Measurements from ENCODE around the gene PLA1A. TPM values are rescaled to one million over a fixed set of nuclear protein-coding genes. Genes with fewer than 3 reads are reported as not detected.
A peak's percentile ranks its signal among the peaks of the same experiment; 100 is the strongest.

PLA1A gene
- polyA plus RNA-seq, 1 of the 3 experiments (the other 2 are of a cell fraction): not detected

GRCh38 chr3:119643528-119643927, 45.8 kb downstream of the PLA1A start (continued):
- TF ChIP-seq, protein P1, sequence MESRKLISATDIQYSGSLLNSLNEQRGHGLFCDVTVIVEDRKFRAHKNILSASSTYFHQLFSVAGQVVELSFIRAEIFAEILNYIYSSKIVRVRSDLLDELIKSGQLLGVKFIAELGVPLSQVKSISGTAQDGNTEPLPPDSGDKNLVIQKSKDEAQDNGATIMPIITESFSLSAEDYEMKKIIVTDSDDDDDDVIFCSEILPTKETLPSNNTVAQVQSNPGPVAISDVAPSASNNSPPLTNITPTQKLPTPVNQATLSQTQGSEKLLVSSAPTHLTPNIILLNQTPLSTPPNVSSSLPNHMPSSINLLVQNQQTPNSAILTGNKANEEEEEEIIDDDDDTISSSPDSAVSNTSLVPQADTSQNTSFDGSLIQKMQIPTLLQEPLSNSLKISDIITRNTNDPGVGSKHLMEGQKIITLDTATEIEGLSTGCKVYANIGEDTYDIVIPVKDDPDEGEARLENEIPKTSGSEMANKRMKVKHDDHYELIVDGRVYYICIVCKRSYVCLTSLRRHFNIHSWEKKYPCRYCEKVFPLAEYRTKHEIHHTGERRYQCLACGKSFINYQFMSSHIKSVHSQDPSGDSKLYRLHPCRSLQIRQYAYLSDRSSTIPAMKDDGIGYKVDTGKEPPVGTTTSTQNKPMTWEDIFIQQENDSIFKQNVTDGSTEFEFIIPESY (IDR thresholded peaks at IDR 0.05; ENCODE audit: borderline replicate concordance, low read depth): no peak
- TF ChIP-seq ELF1 (IDR thresholded peaks at IDR 0.05) (no peak), FOSL2 (IDR thresholded peaks at IDR 0.05; ENCODE audit: borderline replicate concordance, low read depth) (peak; percentile 90), POLR2AphosphoS5 (IDR thresholded peaks at IDR 0.05; ENCODE audit: low read depth, low read length) (no peak; the same call in 1 of the 2 replicates), EP300 (IDR thresholded peaks at IDR 0.05; ENCODE audit: borderline replicate concordance in 1 of 2, low read depth in 1 of 2, low read length in 1 of 2) (peak in 1 of 2 experiments; percentile 30; a peak in 1 of 4 replicates), YY1 (IDR thresholded peaks at IDR 0.05; ENCODE audit: low read depth) (no peak), TEAD4 (IDR thresholded peaks at IDR 0.05; ENCODE audit: borderline replicate concordance, insufficient read depth) (peak; percentile 22; the same call in 1 of the 2 replicates), MXI1 (IDR thresholded peaks at IDR 0.05; ENCODE audit: low read depth, low read length) (no peak), SMC3 (IDR thresholded peaks at IDR 0.05; ENCODE audit: low read depth, low read length) (no peak), TAF1 (IDR thresholded peaks at IDR 0.05; ENCODE audit: borderline replicate concordance, low read depth, low read length) (no peak), RXRA (IDR thresholded peaks at IDR 0.05; ENCODE audit: borderline replicate concordance, low read depth) (peak; percentile 98)
- TF ChIP-seq, protein P2, sequence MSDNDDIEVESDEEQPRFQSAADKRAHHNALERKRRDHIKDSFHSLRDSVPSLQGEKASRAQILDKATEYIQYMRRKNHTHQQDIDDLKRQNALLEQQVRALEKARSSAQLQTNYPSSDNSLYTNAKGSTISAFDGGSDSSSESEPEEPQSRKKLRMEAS (IDR thresholded peaks at IDR 0.05; ENCODE audit: low read depth): no peak
- TF ChIP-seq, protein P3, sequence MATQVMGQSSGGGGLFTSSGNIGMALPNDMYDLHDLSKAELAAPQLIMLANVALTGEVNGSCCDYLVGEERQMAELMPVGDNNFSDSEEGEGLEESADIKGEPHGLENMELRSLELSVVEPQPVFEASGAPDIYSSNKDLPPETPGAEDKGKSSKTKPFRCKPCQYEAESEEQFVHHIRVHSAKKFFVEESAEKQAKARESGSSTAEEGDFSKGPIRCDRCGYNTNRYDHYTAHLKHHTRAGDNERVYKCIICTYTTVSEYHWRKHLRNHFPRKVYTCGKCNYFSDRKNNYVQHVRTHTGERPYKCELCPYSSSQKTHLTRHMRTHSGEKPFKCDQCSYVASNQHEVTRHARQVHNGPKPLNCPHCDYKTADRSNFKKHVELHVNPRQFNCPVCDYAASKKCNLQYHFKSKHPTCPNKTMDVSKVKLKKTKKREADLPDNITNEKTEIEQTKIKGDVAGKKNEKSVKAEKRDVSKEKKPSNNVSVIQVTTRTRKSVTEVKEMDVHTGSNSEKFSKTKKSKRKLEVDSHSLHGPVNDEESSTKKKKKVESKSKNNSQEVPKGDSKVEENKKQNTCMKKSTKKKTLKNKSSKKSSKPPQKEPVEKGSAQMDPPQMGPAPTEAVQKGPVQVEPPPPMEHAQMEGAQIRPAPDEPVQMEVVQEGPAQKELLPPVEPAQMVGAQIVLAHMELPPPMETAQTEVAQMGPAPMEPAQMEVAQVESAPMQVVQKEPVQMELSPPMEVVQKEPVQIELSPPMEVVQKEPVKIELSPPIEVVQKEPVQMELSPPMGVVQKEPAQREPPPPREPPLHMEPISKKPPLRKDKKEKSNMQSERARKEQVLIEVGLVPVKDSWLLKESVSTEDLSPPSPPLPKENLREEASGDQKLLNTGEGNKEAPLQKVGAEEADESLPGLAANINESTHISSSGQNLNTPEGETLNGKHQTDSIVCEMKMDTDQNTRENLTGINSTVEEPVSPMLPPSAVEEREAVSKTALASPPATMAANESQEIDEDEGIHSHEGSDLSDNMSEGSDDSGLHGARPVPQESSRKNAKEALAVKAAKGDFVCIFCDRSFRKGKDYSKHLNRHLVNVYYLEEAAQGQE (IDR thresholded peaks at IDR 0.05; ENCODE audit: low read depth, low read length): no peak
- TF ChIP-seq, protein P4, sequence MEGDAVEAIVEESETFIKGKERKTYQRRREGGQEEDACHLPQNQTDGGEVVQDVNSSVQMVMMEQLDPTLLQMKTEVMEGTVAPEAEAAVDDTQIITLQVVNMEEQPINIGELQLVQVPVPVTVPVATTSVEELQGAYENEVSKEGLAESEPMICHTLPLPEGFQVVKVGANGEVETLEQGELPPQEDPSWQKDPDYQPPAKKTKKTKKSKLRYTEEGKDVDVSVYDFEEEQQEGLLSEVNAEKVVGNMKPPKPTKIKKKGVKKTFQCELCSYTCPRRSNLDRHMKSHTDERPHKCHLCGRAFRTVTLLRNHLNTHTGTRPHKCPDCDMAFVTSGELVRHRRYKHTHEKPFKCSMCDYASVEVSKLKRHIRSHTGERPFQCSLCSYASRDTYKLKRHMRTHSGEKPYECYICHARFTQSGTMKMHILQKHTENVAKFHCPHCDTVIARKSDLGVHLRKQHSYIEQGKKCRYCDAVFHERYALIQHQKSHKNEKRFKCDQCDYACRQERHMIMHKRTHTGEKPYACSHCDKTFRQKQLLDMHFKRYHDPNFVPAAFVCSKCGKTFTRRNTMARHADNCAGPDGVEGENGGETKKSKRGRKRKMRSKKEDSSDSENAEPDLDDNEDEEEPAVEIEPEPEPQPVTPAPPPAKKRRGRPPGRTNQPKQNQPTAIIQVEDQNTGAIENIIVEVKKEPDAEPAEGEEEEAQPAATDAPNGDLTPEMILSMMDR (IDR thresholded peaks at IDR 0.05): no peak
